Right hindlimb (tissue), 1 donor: ENCODE results near the gene CD4.
"Not testable (repeated sequence)": the region's sequence is repeated elsewhere in the genome, so short reads cannot be mapped to it uniquely, and the experiment has no call there.

ENCODE experiments used
- DNase-seq: peaks from one replicate; pipeline ENCODE4 v3.0.0-alpha.2; 2018

Gene CD4

GRCh38 chr12:6788972-6789924 is at the start of gene CD4:
TSS of gene CD4 (plus strand) at chr12:6789528. CDS start at chr12:6800139, 10,611 bp downstream.
- no peak for DNase-seq

- not testable (repeated sequence) for DNase-seq
Measured at GRCh38 chr12:6742080-6742479, 47.2 kb upstream of the CD4 start.

- no peak for DNase-seq
Measured at GRCh38 chr12:6742834-6743233, 46.5 kb upstream of the CD4 start.

GRCh38 chr12:6743300-6743699 is 46.0 kb upstream of the CD4 start:
- DNase-seq = not testable (repeated sequence)

- DNase-seq = no peak
Measured at GRCh38 chr12:6745741-6746525, 43.4 kb upstream of the CD4 start.

- no peak for DNase-seq
Measured at GRCh38 chr12:6747216-6747615, 42.1 kb upstream of the CD4 start.

GRCh38 chr12:6748761-6749160 is 40.6 kb upstream of the CD4 start:
- no peak for DNase-seq

- DNase-seq = no peak
Measured at GRCh38 chr12:6750506-6750905, 38.8 kb upstream of the CD4 start.

- no peak for DNase-seq
Measured at GRCh38 chr12:6751767-6752166, 37.6 kb upstream of the CD4 start.

GRCh38 chr12:6752167-6752920 is 37.0 kb upstream of the CD4 start:
- DNase-seq = peak; percentile 83

- peak; percentile 99 for DNase-seq
Measured at GRCh38 chr12:6752921-6753771, 36.2 kb upstream of the CD4 start, which contains the start of gene MLF2. TSS of gene MLF2 (minus strand) at chr12:6753141. CDS start at chr12:6752334, 807 bp downstream.

- no peak for DNase-seq
Measured at GRCh38 chr12:6753772-6754356, 35.5 kb upstream of the CD4 start.

GRCh38 chr12:6754411-6754810 is 34.9 kb upstream of the CD4 start:
- no peak for DNase-seq

GRCh38 chr12:6757028-6757690 is 32.2 kb upstream of the CD4 start:
- DNase-seq = peak; percentile 14

GRCh38 chr12:6758506-6759095 is 30.7 kb upstream of the CD4 start:
- DNase-seq = peak; percentile 15

GRCh38 chr12:6759741-6760140 is 29.6 kb upstream of the CD4 start:
- no peak for DNase-seq

- no peak for DNase-seq
Measured at GRCh38 chr12:6763380-6763779, 25.9 kb upstream of the CD4 start.

- DNase-seq = peak; percentile 98
Measured at GRCh38 chr12:6764011-6764828, 25.1 kb upstream of the CD4 start.

GRCh38 chr12:6765048-6765633 is 24.2 kb upstream of the CD4 start:
- no peak for DNase-seq
